ENCODE data around the gene IDH3G.

Gene IDH3G

DNA sequence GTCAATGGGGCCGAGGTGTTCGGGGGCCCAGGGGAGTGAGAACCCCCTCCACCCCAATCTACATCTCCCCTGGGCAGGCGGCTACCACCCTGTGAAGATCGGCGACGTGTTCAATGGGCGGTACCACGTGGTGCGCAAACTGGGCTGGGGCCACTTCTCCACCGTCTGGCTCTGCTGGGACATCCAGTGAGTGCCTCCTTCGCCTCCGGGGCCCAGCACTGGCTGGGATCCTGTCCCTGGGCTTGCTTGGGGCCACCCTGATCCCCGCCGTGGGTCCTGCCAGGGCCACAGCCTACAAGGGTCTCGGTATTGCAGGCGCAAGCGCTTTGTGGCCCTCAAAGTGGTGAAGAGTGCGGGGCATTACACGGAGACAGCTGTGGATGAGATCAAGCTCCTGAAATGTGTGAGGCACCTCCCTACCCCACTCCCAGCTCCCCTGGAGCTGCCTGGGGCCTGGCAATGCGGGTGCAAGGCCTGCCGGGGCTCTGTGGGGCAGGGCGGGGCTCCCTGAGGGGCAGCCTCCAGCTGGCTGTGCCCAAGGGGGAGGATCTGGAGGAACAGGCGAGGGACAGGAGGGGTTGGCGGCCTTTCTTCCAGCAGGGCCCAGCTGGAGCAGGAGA is 12.6 kb downstream of the IDH3G start:
- H3K27me3 ChIP-seq (ENCODE audit: control insufficient read depth, insufficient read depth, low read length): no peaks in the 10 kb centered on the region
- no peaks in the 10 kb centered on the region for H3K79me2 ChIP-seq
- no peaks in the 10 kb centered on the region for H3K9me3 ChIP-seq (ENCODE audit: control insufficient read depth, low read length)
- H3K36me3 ChIP-seq (ENCODE audit: control insufficient read depth, insufficient read depth, low read length): no peaks in the 10 kb centered on the region
- no peak overlapping the region for H3K9ac ChIP-seq
- H3K4me1 ChIP-seq: no peaks in the 10 kb centered on the region
- peak overlapping the region; percentile 61 for H2AFZ ChIP-seq
- H3K4me3 ChIP-seq (ENCODE audit: low read depth, low read length): no peak overlapping the region
- no peak overlapping the region for H3K4me2 ChIP-seq (ENCODE audit: low read length)
- TF ChIP-seq CTCF (IDR thresholded peaks at IDR 0.05): no peak
- no peak overlapping the region for H3K27ac ChIP-seq

GRCh38 chrX:153780678-153781427 is 13.3 kb downstream of the IDH3G start, which contains the start of gene SRPK3:
SRPK3 (plus strand) TSS chrX:153781041; CDS start chrX:153781087, 46 bp downstream.
- TF ChIP-seq CTCF (IDR thresholded peaks at IDR 0.05): no peak
- Histone ChIP-seq H3K27me3 (ENCODE audit: control insufficient read depth, insufficient read depth, low read length) (no peaks in the 10 kb centered on the region), H3K27ac (no peak within 1 kb of the TSS), H3K4me2 (ENCODE audit: low read length) (no peak within 1 kb of the TSS), H3K9ac (no peak within 1 kb of the TSS), H3K36me3 (ENCODE audit: control insufficient read depth, insufficient read depth, low read length) (no peaks in the 10 kb centered on the region), H2AFZ (peak within 1 kb of the TSS; percentile 61), H3K4me3 (ENCODE audit: low read depth, low read length) (no peak within 1 kb of the TSS), H3K9me3 (ENCODE audit: control insufficient read depth, low read length) (no peaks in the 10 kb centered on the region), H3K79me2 (no peaks in the 10 kb centered on the region), H3K4me1 (no peaks in the 10 kb centered on the region)

DNA sequence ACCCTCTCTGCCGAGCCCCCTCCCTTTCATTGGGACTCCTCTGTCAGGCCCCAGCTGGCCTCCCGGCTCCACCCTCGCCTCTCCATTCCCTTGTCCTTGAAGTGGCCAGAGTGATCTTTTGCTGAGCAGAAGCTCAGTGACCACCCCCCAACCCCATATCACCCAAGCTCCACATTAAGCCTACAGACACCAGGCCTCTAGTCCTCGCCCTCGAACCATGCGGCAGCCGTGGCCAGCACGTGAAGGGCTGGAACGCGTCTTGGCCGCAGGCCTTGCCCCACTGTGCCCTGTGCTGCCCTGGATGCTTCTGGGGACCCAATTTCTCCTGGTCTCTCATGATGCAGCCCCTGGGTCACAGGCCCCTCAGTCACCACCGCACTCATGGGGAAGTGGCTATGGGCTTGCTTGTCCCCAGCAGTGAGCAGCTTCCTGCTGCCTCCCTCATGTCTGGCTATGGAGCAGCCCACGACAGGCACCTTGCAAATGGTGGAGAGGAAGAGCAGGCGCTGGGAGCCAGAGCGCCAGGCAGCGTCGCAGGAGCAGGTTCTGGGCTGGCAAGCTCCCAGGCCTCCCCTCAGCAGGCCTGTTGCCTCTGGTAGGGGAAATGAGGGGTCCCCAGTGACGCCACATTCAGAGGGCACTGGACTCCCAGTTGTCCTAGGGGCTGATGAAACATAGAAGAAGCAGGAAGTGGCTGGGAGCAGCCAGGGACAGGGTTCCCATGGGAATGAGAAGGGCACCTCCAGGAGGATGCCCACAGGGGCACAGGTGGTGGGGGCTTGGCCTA is 14.1 kb downstream of the IDH3G start:
- Histone ChIP-seq H3K36me3 (ENCODE audit: control insufficient read depth, insufficient read depth, low read length) (no peaks in the 10 kb centered on the region), H2AFZ (peak overlapping the region; percentile 61), H3K4me2 (ENCODE audit: low read length) (no peak overlapping the region), H3K9ac (no peak overlapping the region), H3K4me3 (ENCODE audit: low read depth, low read length) (no peak overlapping the region), H3K79me2 (no peaks in the 10 kb centered on the region), H3K4me1 (no peaks in the 10 kb centered on the region), H3K9me3 (ENCODE audit: control insufficient read depth, low read length) (no peaks in the 10 kb centered on the region), H3K27ac (no peak overlapping the region), H3K27me3 (ENCODE audit: control insufficient read depth, insufficient read depth, low read length) (no peaks in the 10 kb centered on the region)
- no peak for TF ChIP-seq CTCF (IDR thresholded peaks at IDR 0.05)

DNA sequence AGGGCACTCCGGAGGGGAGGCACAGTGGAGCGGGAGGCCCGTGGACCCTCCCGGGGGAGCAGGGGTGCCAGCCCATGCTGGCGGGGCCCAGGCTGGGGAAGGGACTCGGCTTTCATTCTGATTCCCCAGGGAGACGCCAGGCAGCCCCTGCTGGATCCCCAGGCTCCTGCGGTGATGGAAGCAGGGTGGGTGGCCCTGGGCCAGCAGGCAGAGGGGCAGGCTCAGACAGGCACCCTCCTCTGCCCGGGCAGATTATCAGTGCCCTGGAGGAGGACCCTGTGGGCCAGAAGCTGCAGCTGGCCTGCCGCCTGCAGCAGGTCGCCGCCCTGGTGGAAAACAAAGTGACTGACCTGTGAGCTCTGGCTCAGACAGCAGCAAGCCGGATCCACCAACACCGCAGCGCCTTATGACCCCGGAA is 15.5 kb downstream of the IDH3G start:
- no peaks in the 10 kb centered on the region for H3K36me3 ChIP-seq (ENCODE audit: control insufficient read depth, insufficient read depth, low read length)
- H3K4me3 ChIP-seq (ENCODE audit: low read depth, low read length): no peak overlapping the region
- H3K4me1 ChIP-seq: no peaks in the 10 kb centered on the region
- H3K9me3 ChIP-seq (ENCODE audit: control insufficient read depth, low read length): no peaks in the 10 kb centered on the region
- no peak for TF ChIP-seq CTCF (IDR thresholded peaks at IDR 0.05)
- no peaks in the 10 kb centered on the region for H3K79me2 ChIP-seq
- no peaks in the 10 kb centered on the region for H3K27me3 ChIP-seq (ENCODE audit: control insufficient read depth, insufficient read depth, low read length)
- H3K27ac ChIP-seq: no peak overlapping the region
- H2AFZ ChIP-seq: no peak overlapping the region
- no peak overlapping the region for H3K9ac ChIP-seq
- H3K4me2 ChIP-seq (ENCODE audit: low read length): no peak overlapping the region
